GM12878 (cell line): ENCODE results near the gene KRTAP10-5. TPM values are rescaled to one million over a fixed set of nuclear protein-coding genes. Genes with fewer than 3 reads are reported as not detected.

Experiments
- ATAC-seq: fragments of 200-7000 bp; cut with Tn5 transposase; 3 replicates; pipeline ENCODE4 v1.9.1; 2020; ENCODE audit warnings: mild to moderate bottlenecking, moderate library complexity
- BruUV-seq: library from RNA; stranded (reverse); fragments of 400-500 nt; replicated peaks from 2 replicates; lab custom pipeline; 2021; lab: Mats Ljungman, UMichigan
- CTCF ChIA-PET: fragments of 300-600 bp; sonication (Branson Sonifier 250); formaldehyde crosslinking; extraction: SDS; loops from one replicate; lab custom pipeline; 2021; ENCODE audit warnings: inconsistent platforms; lab: Yijun Ruan, JAX
- POLR2A ChIA-PET: fragments of 350-600 bp; formaldehyde crosslinking; extraction: SDS; loops from one replicate; lab custom pipeline; 2021; ENCODE audit warnings: inconsistent platforms; lab: Charles Lee
- RAD21 ChIA-PET: fragments of 300-600 bp; sonication (Branson Sonifier 250); formaldehyde crosslinking; loops from one replicate; lab custom pipeline; 2023; ENCODE audit warnings: antibody characterized with exemption; ENCODE audit not compliant: unreplicated experiment; lab: Charles Lee
- SMC1A ChIA-PET: fragments of 300-600 bp; sonication (Branson Sonifier 250); formaldehyde crosslinking; loops from one replicate; lab custom pipeline; 2023; ENCODE audit not compliant: unreplicated experiment, uncharacterized antibody; lab: Charles Lee
- DNase-seq: peaks from one replicate; pipeline ENCODE4 v3.0.0-alpha.2; 2011; ENCODE audit warnings: low read depth, low spot score
- FAIRE-seq: peaks from 3 replicates; lab custom pipeline; 2011; peaks lifted over from hg19 to GRCh38; lab: Jason Lieb, UNC
- H2AFZ ChIP-seq: 2 replicates; pipeline ENCODE4 v1.6.0; 2011; ENCODE audit warnings: low read depth, low read length, control low read depth; ENCODE audit not compliant: control insufficient read depth
- H3K27ac ChIP-seq: 2 replicates; pipeline ENCODE4 v1.5.1; 2011; ENCODE audit warnings: control low read depth; ENCODE audit not compliant: control insufficient read depth, insufficient read depth
- H3K27me3 ChIP-seq, 2 experiments: replicated peaks in 1 of 2; 2 replicates each; pipeline versions ENCODE4 v1.6.0 to v1.6.1; 2011; ENCODE audit warnings: low read length in 1 of 2; ENCODE audit not compliant: control insufficient read depth in 2 of 2, insufficient read depth in 2 of 2
- H3K36me3 ChIP-seq, 2 experiments: 2 replicates each; pipeline ENCODE4 v1.5.1; 2011; ENCODE audit warnings: low read length in 1 of 2; ENCODE audit not compliant: control insufficient read depth in 2 of 2, insufficient read depth in 2 of 2
- H3K4me1 ChIP-seq: 2 replicates; pipeline ENCODE4 v1.6.1; 2011; ENCODE audit warnings: mild to moderate bottlenecking, low read length, moderate library complexity, mixed read lengths; ENCODE audit not compliant: control insufficient read depth, insufficient read depth
- H3K4me2 ChIP-seq: 2 replicates; pipeline ENCODE4 v1.6.0; 2011; ENCODE audit warnings: control low read depth; ENCODE audit not compliant: control insufficient read depth, insufficient read depth
- H3K4me3 ChIP-seq: fragments of 200-600 bp; sonication (generic); 2 replicates; pipeline ENCODE4 v1.5.1; 2016
- H3K79me2 ChIP-seq: 2 replicates; pipeline ENCODE4 v1.6.0; 2011; ENCODE audit warnings: low read length; ENCODE audit not compliant: control insufficient read depth, insufficient read depth
- H3K9ac ChIP-seq: 2 replicates; pipeline ENCODE4 v1.8.0; 2011; ENCODE audit warnings: low read length, control low read depth, mixed read lengths; ENCODE audit not compliant: control insufficient read depth, insufficient read depth
- H3K9me3 ChIP-seq: replicated peaks from 3 replicates; pipeline ENCODE4 v1.5.1; 2011; ENCODE audit warnings: mild to moderate bottlenecking, low read length; ENCODE audit not compliant: control insufficient read depth, insufficient read depth
- H4K20me1 ChIP-seq: 2 replicates; pipeline ENCODE4 v1.6.0; 2011; ENCODE audit not compliant: control insufficient read depth, insufficient read depth
- CHD1 ChIP-seq: IDR thresholded peaks from 2 replicates; pipeline ENCODE4 v1.6.1; 2012; ENCODE audit warnings: low read depth, low read length, improper control_type of control experiment
- CREB1 ChIP-seq: IDR thresholded peaks from 2 replicates; pipeline ENCODE4 v1.6.1; 2012; ENCODE audit warnings: low read depth, mild to moderate bottlenecking, inconsistent platforms
- MTA3 ChIP-seq: IDR thresholded peaks from 2 replicates; pipeline ENCODE4 v1.6.1; 2012; ENCODE audit warnings: low read length, inconsistent platforms, borderline replicate concordance
- MXI1 ChIP-seq: fragments of 150-350 bp; IDR thresholded peaks from 2 replicates; pipeline ENCODE4 v1.6.1; 2011; ENCODE audit warnings: low read depth, mild to moderate bottlenecking, inconsistent platforms, low read length, improper control_type of control experiment
- POU2F2 ChIP-seq: IDR thresholded peaks from 3 replicates; pipeline ENCODE4 v1.6.1; 2011; ENCODE audit warnings: low read depth, mild to moderate bottlenecking, low read length, borderline replicate concordance
- RUNX3 ChIP-seq: IDR thresholded peaks from 2 replicates; pipeline ENCODE4 v1.6.1; 2012; ENCODE audit warnings: low read length, inconsistent platforms
- TCF12 ChIP-seq: IDR thresholded peaks from 2 replicates; pipeline ENCODE4 v1.6.1; 2011; ENCODE audit warnings: low read depth, mild to moderate bottlenecking, low read length
- YY1 ChIP-seq: IDR thresholded peaks from 2 replicates; pipeline ENCODE4 v1.6.1; 2011; ENCODE audit warnings: low read depth, mild to moderate bottlenecking, low read length
- WGBS: methylation state at CpG from one replicate; pipeline ENCODE4 v1.1.6; 2016; ENCODE audit warnings: low lambda C conversion rate; ENCODE audit not compliant: insufficient replicate concordance, insufficient coverage; ENCODE audit errors: missing lambda C conversion rate; 5-methylcytosine and 5-hydroxymethylcytosine counted together
- in situ Hi-C: fragments of 300-500 bp; cut with MboI; formaldehyde crosslinking; loops from 9 replicates; pipeline ENCODE4 v1.14.3; 2018; ENCODE audit warnings: mixed read lengths
- intact Hi-C: fragments of 100-400 bp; cut with micrococcal nuclease; formaldehyde crosslinking; loops from one replicate; pipeline ENCODE4 v1.14.2; 2022; ENCODE audit not compliant: unreplicated experiment
- polyA plus RNA-seq, 11 experiments: library from polyadenylated mRNA; depleted of rRNA in 4 of 11; unstranded in 6 of 11; stranded (reverse) in 5 of 11; fragments of >200 nt; fragmentation: Nextera tagmentation in 4 of 11; fragmentation: Illumina TruSeq in 1 of 11; extraction: Ambion mirVana in 4 of 11; extraction: Trizol in 1 of 11; gene quantifications; 1 replicate in 1 of 11; 2 replicates in 10 of 11; pipeline versions ENCODE4 v1.2.1 to v1.2.3, GENCODE V29; 2011 to 2016; ENCODE audit warnings: inconsistent platforms in 2 of 11, missing spikeins in 2 of 11, low read depth in 1 of 11
- total RNA-seq, 4 experiments: library from RNA; depleted of rRNA in 3 of 4; stranded (reverse); fragments of >200 nt in 3 of 4; fragmentation: Illumina TruSeq in 1 of 4; extraction: Trizol in 1 of 4; gene quantifications; 2 replicates each; pipeline versions ENCODE4 v1.2.1 to v1.2.3, GENCODE V29; 2013 to 2021
- TF ChIP-seq, protein P1 (sequence below): fragments of 450-650 bp; IDR thresholded peaks from 2 replicates; pipeline ENCODE4 v1.6.1; 2017; ENCODE audit warnings: mild to moderate bottlenecking, moderate library complexity
- TF ChIP-seq, protein P2 (sequence below): fragments of 450-650 bp; IDR thresholded peaks from 2 replicates; pipeline ENCODE4 v1.6.1; 2018; ENCODE audit warnings: mild to moderate bottlenecking, low read depth, moderate library complexity; ENCODE audit not compliant: partially characterized antibody

KRTAP10-5 gene
- total and polyA plus RNA-seq, 10 of the 15 experiments (the other 5 are each of a cell fraction or from before 2014, with no cell fraction given) = not detected

DNA sequence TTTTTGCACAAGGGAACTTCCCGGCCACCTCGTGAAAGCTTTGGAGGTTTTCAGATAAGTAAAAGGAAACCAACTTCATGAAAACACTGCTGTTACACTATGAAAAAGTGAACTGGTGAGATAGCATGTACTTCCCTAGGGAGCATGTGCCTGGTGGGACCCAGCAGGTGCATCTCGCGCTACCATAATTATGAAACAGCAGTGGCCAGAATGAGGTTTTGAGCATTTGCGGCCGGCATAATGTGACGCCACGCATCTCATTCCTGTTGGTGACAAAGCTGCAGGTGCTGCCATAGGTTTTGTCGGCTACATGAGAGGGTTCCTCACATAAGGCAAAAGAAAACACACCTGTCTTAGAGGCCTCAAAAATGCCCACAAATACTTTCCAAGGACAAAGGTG is 23.5 kb downstream of the KRTAP10-5 start:
- H3K9me3 ChIP-seq = no peaks in the 10 kb centered on the region; the same call in 2 of the 3 replicates
- no peak overlapping the region for H3K4me2 ChIP-seq
- no peak overlapping the region for H3K27ac ChIP-seq
- ATAC-seq = peak; percentile 42; the same call in 2 of the 3 replicates
- H3K27me3 ChIP-seq = no peaks in the 10 kb centered on the region; a peak in 1 of 4 replicates
- POLR2A ChIA-PET = no interaction called here
- intact Hi-C loops = no loop called here
- no peaks in the 10 kb centered on the region for H3K36me3 ChIP-seq
- H4K20me1 ChIP-seq = no peaks in the 10 kb centered on the region
- H3K4me1 ChIP-seq = no peaks in the 10 kb centered on the region
- TF ChIP-seq TCF12 (peak; percentile 79; the same call in 1 of the 2 replicates), POU2F2 (no peak)
- TF ChIP-seq, all 136 proteins: peak for 1
- no TSS peak for BruUV-seq
- ChIA-PET CTCF (no interaction called here), SMC1A (no interaction called here), RAD21 (no interaction called here)
- WGBS = 2% methylated on average over 9 of the region's 9 CpGs
- in situ Hi-C loops = no loop called here
- no peak for DNase-seq
- Histone ChIP-seq H3K79me2 (no peaks in the 10 kb centered on the region), H2AFZ (no peak overlapping the region), H3K4me3 (no peak overlapping the region), H3K9ac (no peak overlapping the region)
- FAIRE-seq = no peak

DNA sequence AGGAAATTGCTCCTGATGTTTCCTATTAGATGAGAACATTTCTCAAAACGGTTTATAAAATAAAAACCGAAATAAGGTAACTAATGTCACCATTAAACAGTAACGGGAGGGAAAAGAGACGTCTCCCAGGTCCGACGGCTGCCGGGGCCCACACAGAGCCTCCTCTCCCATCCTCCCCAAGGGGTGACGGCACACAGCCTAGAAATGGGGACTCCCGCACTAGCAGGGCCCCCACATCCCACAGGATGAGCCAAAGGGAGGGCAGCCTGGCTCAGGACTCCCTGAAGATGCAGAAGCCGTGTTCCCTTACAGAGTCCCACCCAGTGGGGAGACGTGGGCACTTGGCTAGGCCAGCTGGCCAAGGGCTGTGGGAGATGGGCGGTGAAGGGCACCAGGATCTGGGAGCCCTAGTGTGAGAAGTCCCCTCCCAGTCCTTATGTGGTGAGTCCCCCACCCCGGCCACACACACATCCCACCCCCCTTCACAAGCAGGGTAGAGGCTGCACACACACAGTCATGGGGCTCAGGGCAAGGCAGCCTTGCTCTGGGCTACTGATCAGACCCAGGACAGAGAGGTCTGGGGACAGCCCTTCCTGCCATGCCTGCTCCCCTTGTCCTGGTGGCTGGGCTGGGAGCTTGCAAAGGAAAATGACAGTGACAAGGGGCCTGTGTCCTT is 25.1 kb downstream of the KRTAP10-5 start:
- Histone ChIP-seq H3K9ac (no peak overlapping the region), H4K20me1 (no peaks in the 10 kb centered on the region), H3K79me2 (no peaks in the 10 kb centered on the region), H3K36me3 (no peaks in the 10 kb centered on the region), H3K27me3 (no peaks in the 10 kb centered on the region; a peak in 1 of 4 replicates), H3K4me2 (no peak overlapping the region), H3K4me1 (no peaks in the 10 kb centered on the region), H2AFZ (no peak overlapping the region), H3K4me3 (no peak overlapping the region), H3K27ac (no peak overlapping the region), H3K9me3 (no peaks in the 10 kb centered on the region; the same call in 2 of the 3 replicates)
- ChIA-PET SMC1A (no interaction called here), CTCF (no interaction called here), RAD21 (no interaction called here), POLR2A (no interaction called here)
- intact Hi-C loops (no loop called here), in situ Hi-C loops (no loop called here)
- ATAC-seq (no peak), FAIRE-seq (no peak), DNase-seq (no peak)
- 36% methylated on average over 13 of the region's 13 CpGs for WGBS
- no TSS peak for BruUV-seq
- no peak for TF ChIP-seq RUNX3
- TF ChIP-seq MTA3 = no peak
- TF ChIP-seq, protein P1, sequence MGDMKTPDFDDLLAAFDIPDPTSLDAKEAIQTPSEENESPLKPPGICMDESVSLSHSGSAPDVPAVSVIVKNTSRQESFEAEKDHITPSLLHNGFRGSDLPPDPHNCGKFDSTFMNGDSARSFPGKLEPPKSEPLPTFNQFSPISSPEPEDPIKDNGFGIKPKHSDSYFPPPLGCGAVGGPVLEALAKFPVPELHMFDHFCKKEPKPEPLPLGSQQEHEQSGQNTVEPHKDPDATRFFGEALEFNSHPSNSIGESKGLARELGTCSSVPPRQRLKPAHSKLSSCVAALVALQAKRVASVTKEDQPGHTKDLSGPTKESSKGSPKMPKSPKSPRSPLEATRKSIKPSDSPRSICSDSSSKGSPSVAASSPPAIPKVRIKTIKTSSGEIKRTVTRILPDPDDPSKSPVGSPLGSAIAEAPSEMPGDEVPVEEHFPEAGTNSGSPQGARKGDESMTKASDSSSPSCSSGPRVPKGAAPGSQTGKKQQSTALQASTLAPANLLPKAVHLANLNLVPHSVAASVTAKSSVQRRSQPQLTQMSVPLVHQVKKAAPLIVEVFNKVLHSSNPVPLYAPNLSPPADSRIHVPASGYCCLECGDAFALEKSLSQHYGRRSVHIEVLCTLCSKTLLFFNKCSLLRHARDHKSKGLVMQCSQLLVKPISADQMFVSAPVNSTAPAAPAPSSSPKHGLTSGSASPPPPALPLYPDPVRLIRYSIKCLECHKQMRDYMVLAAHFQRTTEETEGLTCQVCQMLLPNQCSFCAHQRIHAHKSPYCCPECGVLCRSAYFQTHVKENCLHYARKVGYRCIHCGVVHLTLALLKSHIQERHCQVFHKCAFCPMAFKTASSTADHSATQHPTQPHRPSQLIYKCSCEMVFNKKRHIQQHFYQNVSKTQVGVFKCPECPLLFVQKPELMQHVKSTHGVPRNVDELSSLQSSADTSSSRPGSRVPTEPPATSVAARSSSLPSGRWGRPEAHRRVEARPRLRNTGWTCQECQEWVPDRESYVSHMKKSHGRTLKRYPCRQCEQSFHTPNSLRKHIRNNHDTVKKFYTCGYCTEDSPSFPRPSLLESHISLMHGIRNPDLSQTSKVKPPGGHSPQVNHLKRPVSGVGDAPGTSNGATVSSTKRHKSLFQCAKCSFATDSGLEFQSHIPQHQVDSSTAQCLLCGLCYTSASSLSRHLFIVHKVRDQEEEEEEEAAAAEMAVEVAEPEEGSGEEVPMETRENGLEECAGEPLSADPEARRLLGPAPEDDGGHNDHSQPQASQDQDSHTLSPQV = no peak
- TF ChIP-seq MXI1 = no peak
- TF ChIP-seq, protein P2, sequence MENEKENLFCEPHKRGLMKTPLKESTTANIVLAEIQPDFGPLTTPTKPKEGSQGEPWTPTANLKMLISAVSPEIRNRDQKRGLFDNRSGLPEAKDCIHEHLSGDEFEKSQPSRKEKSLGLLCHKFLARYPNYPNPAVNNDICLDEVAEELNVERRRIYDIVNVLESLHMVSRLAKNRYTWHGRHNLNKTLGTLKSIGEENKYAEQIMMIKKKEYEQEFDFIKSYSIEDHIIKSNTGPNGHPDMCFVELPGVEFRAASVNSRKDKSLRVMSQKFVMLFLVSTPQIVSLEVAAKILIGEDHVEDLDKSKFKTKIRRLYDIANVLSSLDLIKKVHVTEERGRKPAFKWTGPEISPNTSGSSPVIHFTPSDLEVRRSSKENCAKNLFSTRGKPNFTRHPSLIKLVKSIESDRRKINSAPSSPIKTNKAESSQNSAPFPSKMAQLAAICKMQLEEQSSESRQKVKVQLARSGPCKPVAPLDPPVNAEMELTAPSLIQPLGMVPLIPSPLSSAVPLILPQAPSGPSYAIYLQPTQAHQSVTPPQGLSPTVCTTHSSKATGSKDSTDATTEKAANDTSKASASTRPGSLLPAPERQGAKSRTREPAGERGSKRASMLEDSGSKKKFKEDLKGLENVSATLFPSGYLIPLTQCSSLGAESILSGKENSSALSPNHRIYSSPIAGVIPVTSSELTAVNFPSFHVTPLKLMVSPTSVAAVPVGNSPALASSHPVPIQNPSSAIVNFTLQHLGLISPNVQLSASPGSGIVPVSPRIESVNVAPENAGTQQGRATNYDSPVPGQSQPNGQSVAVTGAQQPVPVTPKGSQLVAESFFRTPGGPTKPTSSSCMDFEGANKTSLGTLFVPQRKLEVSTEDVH = no peak
- TF ChIP-seq CHD1 = no peak
- no peak for TF ChIP-seq YY1
- no peak for TF ChIP-seq CREB1
